GM12878 (cell line): ENCODE data around the gene RAB34. TPM values are rescaled to one million over a fixed set of nuclear protein-coding genes. Genes with fewer than 3 reads are reported as not detected.

Experiments used
- ATAC-seq: fragments of 200-7000 bp; cut with Tn5 transposase; 3 replicates; pipeline ENCODE4 v1.9.1; 2020; ENCODE audit warnings: mild to moderate bottlenecking, moderate library complexity
- BruUV-seq: library from RNA; stranded (reverse); fragments of 400-500 nt; replicated peaks from 2 replicates; lab custom pipeline; 2021; lab: Mats Ljungman, UMichigan
- CTCF ChIA-PET: fragments of 300-600 bp; sonication (Branson Sonifier 250); formaldehyde crosslinking; extraction: SDS; loops from one replicate; lab custom pipeline; 2021; ENCODE audit warnings: inconsistent platforms; lab: Yijun Ruan, JAX
- POLR2A ChIA-PET: fragments of 350-600 bp; formaldehyde crosslinking; extraction: SDS; loops from one replicate; lab custom pipeline; 2021; ENCODE audit warnings: inconsistent platforms; lab: Charles Lee
- RAD21 ChIA-PET: fragments of 300-600 bp; sonication (Branson Sonifier 250); formaldehyde crosslinking; loops from one replicate; lab custom pipeline; 2023; ENCODE audit warnings: antibody characterized with exemption; ENCODE audit not compliant: unreplicated experiment; lab: Charles Lee
- SMC1A ChIA-PET: fragments of 300-600 bp; sonication (Branson Sonifier 250); formaldehyde crosslinking; loops from one replicate; lab custom pipeline; 2023; ENCODE audit not compliant: unreplicated experiment, uncharacterized antibody; lab: Charles Lee
- DNase-seq: peaks from one replicate; pipeline ENCODE4 v3.0.0-alpha.2; 2011; ENCODE audit warnings: low read depth, low spot score
- FAIRE-seq: peaks from 3 replicates; lab custom pipeline; 2011; peaks lifted over from hg19 to GRCh38; lab: Jason Lieb, UNC
- H2AFZ ChIP-seq: 2 replicates; pipeline ENCODE4 v1.6.0; 2011; ENCODE audit warnings: low read depth, low read length, control low read depth; ENCODE audit not compliant: control insufficient read depth
- H3K27ac ChIP-seq: 2 replicates; pipeline ENCODE4 v1.5.1; 2011; ENCODE audit warnings: control low read depth; ENCODE audit not compliant: control insufficient read depth, insufficient read depth
- H3K27me3 ChIP-seq, 2 experiments: replicated peaks in 1 of 2; 2 replicates each; pipeline versions ENCODE4 v1.6.0 to v1.6.1; 2011; ENCODE audit warnings: low read length in 1 of 2; ENCODE audit not compliant: control insufficient read depth in 2 of 2, insufficient read depth in 2 of 2
- H3K36me3 ChIP-seq, 2 experiments: 2 replicates each; pipeline ENCODE4 v1.5.1; 2011; ENCODE audit warnings: low read length in 1 of 2; ENCODE audit not compliant: control insufficient read depth in 2 of 2, insufficient read depth in 2 of 2
- H3K4me1 ChIP-seq: 2 replicates; pipeline ENCODE4 v1.6.1; 2011; ENCODE audit warnings: mild to moderate bottlenecking, low read length, moderate library complexity, mixed read lengths; ENCODE audit not compliant: control insufficient read depth, insufficient read depth
- H3K4me2 ChIP-seq: 2 replicates; pipeline ENCODE4 v1.6.0; 2011; ENCODE audit warnings: control low read depth; ENCODE audit not compliant: control insufficient read depth, insufficient read depth
- H3K4me3 ChIP-seq: fragments of 200-600 bp; sonication (generic); 2 replicates; pipeline ENCODE4 v1.5.1; 2016
- H3K79me2 ChIP-seq: 2 replicates; pipeline ENCODE4 v1.6.0; 2011; ENCODE audit warnings: low read length; ENCODE audit not compliant: control insufficient read depth, insufficient read depth
- H3K9ac ChIP-seq: 2 replicates; pipeline ENCODE4 v1.8.0; 2011; ENCODE audit warnings: low read length, control low read depth, mixed read lengths; ENCODE audit not compliant: control insufficient read depth, insufficient read depth
- H3K9me3 ChIP-seq: replicated peaks from 3 replicates; pipeline ENCODE4 v1.5.1; 2011; ENCODE audit warnings: mild to moderate bottlenecking, low read length; ENCODE audit not compliant: control insufficient read depth, insufficient read depth
- H4K20me1 ChIP-seq: 2 replicates; pipeline ENCODE4 v1.6.0; 2011; ENCODE audit not compliant: control insufficient read depth, insufficient read depth
- POLR2A ChIP-seq: IDR thresholded peaks from 2 replicates; pipeline ENCODE4 v1.6.1; 2011; ENCODE audit warnings: low read depth, mild to moderate bottlenecking, low read length
- POLR2AphosphoS2 ChIP-seq: IDR thresholded peaks from 2 replicates; pipeline ENCODE4 v1.6.1; 2011; ENCODE audit warnings: low read depth, mild to moderate bottlenecking, low read length, improper control_type of control experiment, moderate library complexity
- POLR2AphosphoS5 ChIP-seq: IDR thresholded peaks from 2 replicates; pipeline ENCODE4 v1.6.1; 2011; ENCODE audit warnings: mild to moderate bottlenecking, low read length, inconsistent platforms
- TARDBP ChIP-seq: IDR thresholded peaks from 2 replicates; pipeline ENCODE4 v1.6.1; 2016; ENCODE audit warnings: borderline replicate concordance
- USF1 ChIP-seq: IDR thresholded peaks from 2 replicates; pipeline ENCODE4 v1.6.1; 2011; ENCODE audit warnings: borderline replicate concordance, low read depth, mild to moderate bottlenecking, moderate library complexity, mixed read lengths, low read length; ENCODE audit not compliant: insufficient read depth; ENCODE audit errors: extremely low read length
- WGBS: methylation state at CpG from one replicate; pipeline ENCODE4 v1.1.6; 2016; ENCODE audit warnings: low lambda C conversion rate; ENCODE audit not compliant: insufficient replicate concordance, insufficient coverage; ENCODE audit errors: missing lambda C conversion rate; 5-methylcytosine and 5-hydroxymethylcytosine counted together
- in situ Hi-C: fragments of 300-500 bp; cut with MboI; formaldehyde crosslinking; loops from 9 replicates; pipeline ENCODE4 v1.14.3; 2018; ENCODE audit warnings: mixed read lengths
- intact Hi-C: fragments of 100-400 bp; cut with micrococcal nuclease; formaldehyde crosslinking; loops from one replicate; pipeline ENCODE4 v1.14.2; 2022; ENCODE audit not compliant: unreplicated experiment
- polyA plus RNA-seq, 11 experiments: library from polyadenylated mRNA; depleted of rRNA in 4 of 11; unstranded in 6 of 11; stranded (reverse) in 5 of 11; fragments of >200 nt; fragmentation: Nextera tagmentation in 4 of 11; fragmentation: Illumina TruSeq in 1 of 11; extraction: Ambion mirVana in 4 of 11; extraction: Trizol in 1 of 11; gene quantifications; 1 replicate in 1 of 11; 2 replicates in 10 of 11; pipeline versions ENCODE4 v1.2.1 to v1.2.3, GENCODE V29; 2011 to 2016; ENCODE audit warnings: inconsistent platforms in 2 of 11, missing spikeins in 2 of 11, low read depth in 1 of 11
- total RNA-seq, 4 experiments: library from RNA; depleted of rRNA in 3 of 4; stranded (reverse); fragments of >200 nt in 3 of 4; fragmentation: Illumina TruSeq in 1 of 4; extraction: Trizol in 1 of 4; gene quantifications; 2 replicates each; pipeline versions ENCODE4 v1.2.1 to v1.2.3, GENCODE V29; 2013 to 2021

Gene RAB34
- total and polyA plus RNA-seq, 10 of the 15 experiments (the other 5 are each of a cell fraction or from before 2014, with no cell fraction given), result 0.37 to 46.4 (median 32.8) TPM

- ChIA-PET CTCF (interaction anchor here (0.6 to 12.6 kb wide), 6 partner anchors 26 to 454 kb away, joined by 3 to 394 read pairs (median 6); no protein-coding TSS in a partner anchor), SMC1A (interaction anchor here (0.6 to 2.1 kb wide), 4 partner anchors 11 to 148 kb away, joined by 3 to 9 read pairs (median 3); partner anchors contain the start of gene PROCA1), POLR2A (interaction anchor here (0.6 to 17.2 kb wide), 5 partner anchors 11 to 229 kb away, joined by 3 to 485 read pairs (median 4); partner anchors contain the start of genes PHF12, PROCA1, SDF2 and SUPT6H), RAD21 (interaction anchor here (1.0 to 1.7 kb wide), 4 partner anchors 11 to 231 kb away, joined by 3 to 7 read pairs (median 5); partner anchors contain the start of gene PROCA1)
- intact Hi-C loops, result loop anchor here (10.0 kb wide), 1 partner anchor 392 kb away; no protein-coding TSS in a partner anchor
- peaks cover 22% of the 10 kb centered on the region for H3K4me1 ChIP-seq
- H3K27me3 ChIP-seq, result no peaks in the 10 kb centered on the region
- peak overlapping the region; percentile 56 for H3K27ac ChIP-seq
- H3K4me3 ChIP-seq, result peak overlapping the region; percentile 95
- peaks cover 47% of the 10 kb centered on the region for H3K79me2 ChIP-seq
- DNase-seq (no peak), ATAC-seq (no peak), FAIRE-seq (no peak)
- H3K9me3 ChIP-seq, result no peaks in the 10 kb centered on the region
- H3K36me3 ChIP-seq, result peaks cover 12 to 20% of the 10 kb centered on the region in 2 experiments; a peak in 3 of 4 replicates
- in situ Hi-C loops, result no loop called here
- no peaks in the 10 kb centered on the region for H4K20me1 ChIP-seq
- 27% methylated on average over 7 of the region's 7 CpGs for WGBS
- H3K4me2 ChIP-seq, result peak overlapping the region; percentile 88
- peak overlapping the region; percentile 48; the same call in 1 of the 2 replicates for H3K9ac ChIP-seq
- no peak overlapping the region for H2AFZ ChIP-seq
- TSS peak; percentile 12 for BruUV-seq
- TF ChIP-seq TARDBP, result no peak
- TF ChIP-seq USF1, result no peak
- peak; percentile 52; the same call in 1 of the 2 replicates for TF ChIP-seq POLR2AphosphoS2
- peak; percentile 24; the same call in 1 of the 2 replicates for TF ChIP-seq POLR2A
- peak; percentile 72 for TF ChIP-seq POLR2AphosphoS5
These were observed 4.9 kb upstream of the RAB34 start for GRCh38 chr17:28722417-28723158.
